ENCODE results near the gene IL23R.

IL23R gene

DNA sequence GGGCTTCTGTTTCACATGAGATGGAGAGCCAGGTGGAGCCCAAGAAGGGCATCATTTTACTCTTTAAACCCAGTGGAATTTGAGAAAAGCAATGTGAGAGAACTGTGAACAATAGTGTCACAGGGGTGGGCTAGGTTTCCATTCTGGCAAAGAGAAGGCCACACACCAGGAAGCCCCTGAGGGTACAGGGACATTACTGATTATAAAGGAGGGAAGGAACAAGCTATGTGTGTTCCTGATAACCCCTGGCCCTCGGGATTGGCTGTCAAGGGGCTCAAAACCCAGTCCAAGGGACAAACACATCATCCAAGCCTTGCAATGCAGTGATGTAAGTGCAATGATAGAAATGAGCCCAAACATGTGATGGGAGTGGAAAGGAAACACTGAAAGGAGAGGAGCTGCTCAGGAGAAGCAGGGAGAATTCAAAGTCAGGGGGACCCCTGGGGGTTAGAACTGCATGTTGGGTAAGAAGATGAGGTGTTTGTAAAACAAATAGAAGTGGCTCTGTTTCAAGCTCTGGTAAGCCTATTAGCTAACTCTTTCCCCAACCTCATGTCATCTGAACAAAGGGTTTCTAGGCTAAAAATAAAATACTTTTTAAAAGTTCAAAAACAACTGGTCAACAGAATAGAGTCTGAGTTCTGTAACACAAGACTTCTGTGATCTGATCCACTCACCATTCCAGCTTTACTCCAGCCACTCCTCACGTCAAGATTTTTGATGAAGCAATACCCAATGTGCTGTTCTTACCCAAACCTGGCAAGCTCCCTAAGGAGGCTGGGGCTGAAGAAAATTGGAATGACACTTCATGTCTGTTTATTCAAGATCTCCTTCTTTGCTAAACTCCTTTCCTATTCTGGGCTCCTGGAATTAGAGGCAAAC lies 90.3 kb downstream of the IL23R start:
- DNase-seq = no peak

DNA sequence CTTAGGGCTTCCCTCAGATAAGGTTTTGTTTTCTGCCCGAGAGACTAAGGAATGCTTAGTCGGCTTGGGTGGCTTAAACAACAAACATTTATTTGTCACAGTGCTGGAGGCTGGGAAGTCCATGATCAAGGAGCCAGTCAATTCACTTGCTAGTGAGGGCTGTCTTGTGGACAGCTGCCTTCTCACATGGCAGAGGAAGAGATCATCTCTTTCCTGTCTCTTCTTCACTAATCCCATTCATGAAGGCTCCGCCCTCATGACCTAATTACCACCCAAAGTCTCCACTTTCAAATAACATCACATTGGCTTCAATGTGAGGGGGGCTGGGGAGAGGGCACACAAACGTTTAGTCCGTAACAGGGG lies 90.9 kb downstream of the IL23R start:
- no peak for DNase-seq

DNA sequence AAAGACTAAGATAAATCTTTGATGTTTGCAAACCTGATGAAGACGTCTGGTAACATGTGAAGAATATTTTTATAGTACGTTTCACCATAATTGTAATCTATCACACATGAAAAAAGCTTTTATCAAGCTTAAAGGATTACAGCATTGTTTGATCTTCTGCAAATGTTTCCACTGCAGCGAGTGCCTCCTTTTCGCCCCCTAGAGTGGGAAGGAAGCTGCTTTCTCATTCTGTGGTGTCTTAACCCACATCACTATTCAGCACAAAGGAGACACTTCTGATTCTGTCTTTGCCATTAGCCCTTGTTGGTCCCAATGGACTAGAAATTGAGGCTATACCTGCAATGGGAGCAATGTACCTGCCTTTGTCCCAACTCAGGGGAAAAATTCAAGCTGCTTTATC lies 95.4 kb downstream of the IL23R start:
- no peak for DNase-seq

DNA sequence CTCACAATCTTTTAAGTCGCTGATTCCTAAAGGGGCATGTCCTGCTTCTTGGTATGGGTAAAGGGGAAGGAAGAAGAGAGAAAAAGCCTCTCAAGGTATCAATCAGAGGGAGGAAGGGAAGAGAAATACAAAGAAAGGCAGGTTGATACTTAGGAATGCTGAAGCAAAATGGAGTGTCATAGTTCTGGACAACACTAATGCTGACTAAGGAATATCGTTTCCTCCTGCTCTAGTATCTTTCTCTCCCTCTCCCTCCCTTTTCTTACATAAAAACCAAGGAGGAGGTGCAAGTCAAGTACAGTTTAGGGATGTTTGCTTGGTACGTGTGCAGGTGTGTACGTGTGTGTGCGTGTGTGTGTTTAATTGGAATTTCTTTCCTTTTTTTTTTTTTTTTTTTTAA lies 96.5 kb downstream of the IL23R start:
- DNase-seq = no peak

DNA sequence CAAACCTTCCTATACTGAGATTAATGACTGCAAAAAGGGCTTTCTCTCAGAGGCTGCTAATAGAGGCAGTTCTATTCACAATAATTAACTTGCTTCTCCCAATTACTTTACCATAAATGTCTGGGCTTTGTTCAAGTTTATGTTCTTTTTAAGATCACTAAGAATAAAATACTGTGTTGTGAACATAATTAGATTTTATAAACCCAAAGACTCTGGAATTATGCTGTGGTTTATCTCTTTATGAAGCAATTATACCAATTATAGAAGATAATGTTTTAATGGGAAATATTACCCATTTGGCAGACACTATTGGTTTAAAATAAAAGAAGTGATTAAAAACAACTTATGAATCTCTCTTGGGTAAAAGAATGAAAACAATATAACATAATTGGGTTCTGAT lies 97.9 kb downstream of the IL23R start:
- DNase-seq = no peak

DNA sequence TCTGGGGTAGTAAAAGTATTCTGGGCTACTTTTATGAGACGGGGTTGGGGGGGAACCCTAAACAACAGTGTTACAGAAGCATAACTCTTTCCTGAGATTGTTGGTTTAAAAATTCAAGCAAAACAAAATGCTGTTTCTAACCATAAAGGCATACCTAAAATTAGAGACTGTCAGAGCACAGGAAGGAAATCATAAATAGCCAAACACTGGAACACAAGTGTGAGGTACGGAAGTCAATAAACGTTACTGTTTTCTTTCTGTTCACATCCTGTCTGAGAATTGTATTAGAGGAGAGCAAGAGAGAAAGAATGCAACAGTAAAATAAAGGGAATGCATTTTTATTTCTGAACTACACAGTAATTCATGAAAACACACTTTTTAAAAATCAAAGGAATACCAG lies 98.6 kb downstream of the IL23R start:
- DNase-seq = no peak

DNA sequence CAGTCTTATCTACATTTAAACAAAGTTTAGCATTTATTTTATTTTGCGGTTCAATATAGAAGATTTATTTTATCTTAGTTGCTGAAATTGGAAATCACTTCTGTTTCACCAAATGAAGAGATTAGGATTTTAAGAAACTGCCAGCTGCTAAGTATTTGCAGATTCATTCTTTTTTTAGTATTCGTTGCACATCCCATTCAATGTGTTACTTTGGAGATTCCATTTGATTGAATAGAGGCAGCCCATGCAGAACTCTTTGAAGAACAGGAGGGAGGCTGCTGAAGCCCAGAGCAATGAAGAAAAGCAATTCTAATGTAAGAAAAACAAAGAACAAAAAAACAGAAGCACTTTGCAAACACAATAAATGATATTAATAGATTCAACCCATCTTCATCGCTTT lies 102.8 kb downstream of the IL23R start:
- DNase-seq = no peak

DNA sequence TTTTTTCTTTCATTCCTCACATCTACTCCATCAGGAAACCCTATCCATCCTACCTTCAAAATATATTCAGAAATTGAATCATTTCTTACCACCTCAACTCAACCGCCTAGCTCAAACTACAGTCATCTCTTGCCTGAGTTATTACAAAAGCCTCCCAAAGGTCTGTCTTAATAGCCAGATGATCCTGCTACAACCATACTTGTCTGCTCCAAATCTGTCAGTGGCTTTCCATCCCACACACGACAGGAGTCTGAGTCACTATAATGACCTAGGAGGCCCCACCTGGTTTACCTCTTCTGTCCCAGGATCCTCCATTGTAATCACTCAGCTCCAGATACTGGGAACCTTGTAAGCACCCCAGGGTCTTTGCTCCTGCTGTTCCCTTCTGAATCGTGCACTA lies 104.3 kb downstream of the IL23R start:
- no peak for DNase-seq

DNA sequence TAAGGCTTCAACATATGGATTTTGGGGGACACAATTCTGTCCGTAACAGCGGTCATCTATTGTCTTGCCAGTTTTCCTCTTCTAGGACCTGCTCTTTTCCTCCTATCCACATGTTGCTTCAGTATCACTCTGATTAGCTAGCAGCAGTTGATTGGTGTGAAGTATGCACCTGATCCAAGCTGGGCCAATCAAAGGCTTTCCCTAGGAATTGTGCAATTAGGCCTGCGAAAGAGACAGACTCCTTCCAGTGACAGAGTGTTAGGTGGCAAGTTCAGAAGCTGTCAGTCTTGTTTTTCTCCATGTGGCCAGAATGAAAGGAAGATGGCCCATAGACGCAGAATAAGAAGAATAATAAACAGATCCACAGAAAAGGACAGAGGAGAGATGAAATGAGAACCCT lies 107.3 kb downstream of the IL23R start:
- no peak for DNase-seq

DNA sequence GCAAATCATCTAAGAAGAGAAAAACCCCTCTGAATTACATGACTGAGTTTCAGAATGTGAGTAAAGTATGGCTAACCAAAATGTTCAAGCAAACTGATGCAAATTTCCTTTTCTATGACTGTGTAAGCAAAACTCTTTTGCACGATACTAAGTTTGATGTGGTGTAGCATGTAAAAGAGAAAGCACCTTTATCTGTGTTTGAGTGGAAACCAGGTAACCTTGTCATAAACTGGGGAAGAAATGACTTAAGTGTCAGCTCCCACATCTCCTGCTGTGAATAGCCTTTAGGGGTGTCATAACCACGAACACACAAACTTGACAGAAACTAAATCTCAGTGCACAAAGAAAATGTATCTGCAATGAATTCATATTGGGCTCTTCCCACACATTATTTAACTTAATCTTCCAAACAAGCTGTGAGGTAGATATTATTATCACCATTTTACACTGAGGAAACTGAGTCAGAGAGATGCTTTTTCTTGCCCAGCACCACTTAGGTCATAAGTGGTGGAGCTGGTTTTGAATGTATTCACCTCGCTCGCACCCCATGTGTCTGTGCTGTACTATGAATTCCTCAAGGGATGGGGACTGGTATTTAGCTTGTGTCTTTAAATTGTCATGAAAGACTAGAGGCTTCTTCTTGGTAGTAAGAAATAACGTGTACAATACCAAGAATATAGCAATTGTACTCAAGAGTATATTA lies 108.5 kb downstream of the IL23R start:
- no peak for DNase-seq

DNA sequence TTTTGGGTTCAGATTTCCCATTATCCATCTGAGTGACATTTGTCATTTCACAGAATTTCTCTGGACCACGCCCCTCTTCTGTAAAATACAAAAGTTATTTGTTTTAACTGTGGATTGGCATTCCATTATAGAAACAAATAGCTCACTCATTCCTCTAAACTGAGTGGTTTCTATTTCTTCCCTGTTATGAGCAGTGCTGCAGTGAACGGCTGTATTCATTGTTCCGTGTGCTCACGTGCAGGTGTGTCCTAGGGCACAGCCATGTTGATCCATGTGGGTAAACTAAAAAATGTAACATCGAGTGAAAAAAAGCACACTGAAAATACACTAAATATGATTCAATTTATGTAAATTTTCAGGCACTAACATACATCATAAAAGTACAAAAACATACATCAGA lies 114.4 kb downstream of the IL23R start:
- no peak for DNase-seq

DNA sequence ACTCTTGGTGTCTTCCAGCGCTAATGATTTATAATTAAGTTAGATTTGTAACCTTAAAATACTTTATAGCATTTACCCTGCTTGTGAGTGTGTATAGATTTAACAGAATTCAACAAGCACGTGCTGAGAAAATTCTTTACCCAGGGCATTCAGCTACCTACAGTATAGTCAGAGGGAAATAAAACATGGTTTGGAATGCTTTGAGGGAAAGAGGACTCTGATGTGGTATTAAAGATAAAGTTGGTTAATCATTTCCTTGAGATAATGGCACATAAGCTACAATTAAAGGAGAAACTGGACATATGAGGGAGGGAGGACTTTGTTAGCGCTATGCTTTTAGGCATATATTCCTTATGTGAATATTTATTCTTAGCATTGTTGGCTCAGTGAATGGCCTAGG lies 115.0 kb downstream of the IL23R start:
- DNase-seq = no peak

DNA sequence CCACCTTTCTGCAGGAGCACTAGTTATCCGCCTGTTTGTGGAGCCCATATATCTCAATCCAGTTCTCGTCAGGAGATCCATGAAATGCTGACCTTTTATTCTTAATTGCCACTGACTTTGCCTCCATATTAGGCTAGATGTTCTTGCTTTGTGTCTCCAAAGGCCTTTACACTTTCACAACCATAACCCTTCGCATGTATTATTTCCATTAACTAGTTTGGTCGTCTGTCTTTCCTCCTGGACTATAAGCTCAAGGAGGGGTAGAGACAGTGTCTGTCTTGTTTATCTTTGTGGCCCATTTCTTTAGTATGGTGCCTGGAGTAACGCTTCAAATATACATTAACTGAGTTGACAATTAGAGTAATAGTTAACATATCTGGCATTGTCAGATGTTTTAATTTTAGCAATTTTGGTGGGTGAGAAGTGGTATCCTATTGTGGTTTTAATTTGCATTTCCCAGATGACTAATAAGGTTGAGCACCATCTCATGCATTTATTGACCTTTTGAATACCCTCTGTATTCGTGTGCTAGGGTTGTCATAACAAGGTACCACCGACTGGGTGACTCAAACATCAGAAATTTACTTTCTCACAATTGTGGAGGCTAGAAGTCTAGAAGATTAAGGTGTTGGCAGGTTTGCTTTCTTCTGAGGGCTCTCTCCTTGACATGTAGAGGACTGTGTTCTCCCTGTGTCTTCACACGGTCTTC lies 119.7 kb downstream of the IL23R start:
- no peak for DNase-seq

DNA sequence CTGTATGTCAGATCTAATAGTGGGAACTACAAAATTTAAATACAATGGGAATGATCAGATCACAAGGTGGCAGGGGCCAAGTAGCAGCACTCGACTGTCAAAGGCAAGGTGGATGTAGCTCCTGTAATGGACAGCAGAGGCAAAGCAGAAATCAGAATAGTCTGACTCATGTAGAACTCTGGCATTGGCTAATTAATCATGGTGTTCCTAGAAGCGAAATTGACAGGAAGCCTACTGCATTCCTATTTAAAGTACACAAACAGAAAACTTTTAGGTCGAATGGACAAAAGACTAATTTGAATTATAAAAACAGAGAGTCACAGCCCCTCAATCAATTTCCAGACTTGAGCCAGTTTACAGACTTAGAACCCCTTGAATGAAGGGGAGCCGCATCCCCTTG lies 124.0 kb downstream of the IL23R start:
- no peak for DNase-seq

DNA sequence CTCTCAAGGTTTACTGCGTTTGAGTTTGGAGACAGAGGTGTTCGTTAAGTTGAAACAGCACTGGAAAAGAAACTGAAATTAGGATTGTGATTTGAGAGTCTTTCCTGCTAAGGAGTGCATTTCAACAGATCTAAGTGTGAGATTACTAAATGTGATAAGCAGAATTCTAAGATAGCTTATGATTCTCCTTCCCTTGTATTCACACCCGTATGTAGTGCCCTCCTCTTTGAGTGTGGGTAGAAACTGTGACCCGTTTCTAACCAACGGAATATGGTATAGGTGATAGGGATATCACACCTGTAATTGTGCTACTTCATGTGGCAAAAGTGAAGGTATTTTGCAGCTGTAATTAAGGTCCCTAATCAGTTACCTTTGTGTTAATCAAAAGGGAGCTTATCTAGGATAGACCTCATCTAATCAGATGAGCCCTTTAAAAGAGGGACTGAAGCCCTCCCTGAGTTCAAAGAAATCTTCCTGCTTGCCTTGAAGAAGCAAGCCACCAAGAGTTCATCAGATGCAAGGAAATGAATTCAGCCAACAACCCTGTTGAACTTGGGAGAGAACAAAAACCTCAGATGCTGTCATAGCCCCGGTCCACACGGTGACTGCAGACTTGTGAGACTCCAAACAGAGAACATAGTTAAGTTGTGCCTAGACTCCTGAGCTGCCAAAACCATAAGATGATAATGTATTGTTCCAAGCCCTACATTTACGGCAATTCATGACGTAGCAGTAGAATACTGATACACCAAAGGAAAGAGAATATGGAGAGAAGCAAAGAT lies 128.8 kb downstream of the IL23R start:
- no peak for DNase-seq

DNA sequence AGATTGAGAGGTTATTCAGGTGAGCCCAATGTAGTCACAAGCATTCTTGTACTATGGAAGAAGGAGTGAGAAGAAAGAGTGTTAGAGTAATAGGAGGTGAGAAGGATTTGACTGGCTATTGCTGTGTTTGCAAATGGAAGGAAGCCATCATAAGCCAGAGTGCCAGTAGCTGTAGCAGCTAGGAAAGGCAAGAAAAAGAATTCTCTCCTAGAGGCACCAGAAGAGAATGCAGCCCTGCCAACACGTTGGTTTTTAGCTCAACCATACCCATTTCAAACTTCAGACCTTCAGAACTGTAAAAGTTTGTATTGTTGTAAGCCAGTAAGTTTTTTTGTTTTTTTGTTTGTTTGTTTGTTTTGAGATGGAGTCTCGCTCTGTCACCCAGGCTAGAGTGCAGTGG lies 132.5 kb downstream of the IL23R start:
- DNase-seq = no peak

DNA sequence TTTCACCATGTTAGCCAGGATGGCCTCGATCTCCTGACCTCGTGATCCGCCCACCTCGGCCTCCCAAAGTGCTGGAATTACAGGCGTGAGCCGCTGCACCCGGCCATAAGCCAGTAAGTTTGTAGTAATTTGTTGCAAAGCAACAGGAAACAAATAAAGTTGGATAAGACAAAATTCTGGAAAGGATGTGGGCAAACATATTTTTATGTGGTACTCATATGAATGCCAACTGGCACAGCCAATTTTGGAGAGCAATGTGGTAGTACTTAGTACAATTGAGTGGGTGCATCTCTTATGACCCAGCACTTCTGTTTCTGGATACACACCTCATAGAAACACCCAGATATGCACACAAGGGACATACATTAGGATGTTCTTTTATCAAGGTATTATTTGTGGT lies 133.0 kb downstream of the IL23R start:
- DNase-seq = no peak

DNA sequence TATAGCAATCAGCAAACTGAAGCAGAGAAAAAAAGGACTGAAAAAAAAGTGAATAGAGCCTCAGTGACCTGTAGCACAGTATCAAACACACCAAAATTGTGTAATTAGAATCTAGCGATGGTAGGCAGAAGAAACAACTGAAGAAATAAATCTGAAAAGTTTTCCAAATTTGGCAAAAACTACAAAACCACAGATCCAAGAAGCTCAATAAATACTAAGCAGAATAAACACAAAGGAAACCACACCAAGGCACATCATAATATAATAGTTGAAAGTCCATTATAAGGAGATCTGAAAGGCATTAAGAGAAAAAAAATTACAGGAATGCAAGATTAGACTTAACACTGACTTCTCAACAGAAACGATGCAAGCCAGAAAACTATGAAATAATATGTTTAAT lies 134.3 kb downstream of the IL23R start:
- no peak for DNase-seq

DNA sequence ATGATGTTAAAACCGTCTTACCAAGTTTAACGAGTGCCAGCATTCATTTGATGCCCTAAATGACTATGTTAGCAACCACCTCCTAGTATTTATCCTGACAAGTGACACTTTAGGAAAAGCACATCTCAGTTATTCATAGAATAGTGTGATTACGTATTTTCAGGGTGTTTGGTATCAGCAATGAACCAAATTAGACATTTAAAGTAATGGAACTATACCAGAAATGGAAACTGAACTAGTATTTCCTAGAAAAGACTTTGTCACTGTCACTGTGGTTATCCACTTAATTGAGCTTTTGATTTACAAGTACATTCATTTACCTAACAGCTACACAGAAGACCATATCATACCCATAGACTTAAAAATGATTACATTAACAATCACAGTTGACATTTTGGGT lies 137.8 kb downstream of the IL23R start:
- no peak for DNase-seq

DNA sequence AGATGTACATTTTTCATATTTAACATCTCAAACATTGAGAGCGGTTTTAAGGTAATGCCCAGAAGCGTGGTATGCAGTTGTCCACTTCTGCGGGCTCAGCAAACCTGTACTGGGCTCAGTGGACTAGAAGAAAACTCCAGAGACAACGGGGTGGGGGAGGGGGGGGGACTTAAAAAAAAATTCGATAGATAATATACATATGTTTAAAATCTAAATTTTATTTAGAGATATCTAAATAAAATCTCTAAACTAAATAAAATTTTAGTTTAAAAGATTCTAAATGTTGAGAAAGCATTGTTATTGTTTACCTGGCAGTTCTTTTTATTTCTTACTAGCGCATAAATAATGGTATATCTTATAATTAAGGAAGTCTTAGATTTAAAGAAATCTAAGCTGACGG lies 140.3 kb downstream of the IL23R start:
- DNase-seq = no peak

DNA sequence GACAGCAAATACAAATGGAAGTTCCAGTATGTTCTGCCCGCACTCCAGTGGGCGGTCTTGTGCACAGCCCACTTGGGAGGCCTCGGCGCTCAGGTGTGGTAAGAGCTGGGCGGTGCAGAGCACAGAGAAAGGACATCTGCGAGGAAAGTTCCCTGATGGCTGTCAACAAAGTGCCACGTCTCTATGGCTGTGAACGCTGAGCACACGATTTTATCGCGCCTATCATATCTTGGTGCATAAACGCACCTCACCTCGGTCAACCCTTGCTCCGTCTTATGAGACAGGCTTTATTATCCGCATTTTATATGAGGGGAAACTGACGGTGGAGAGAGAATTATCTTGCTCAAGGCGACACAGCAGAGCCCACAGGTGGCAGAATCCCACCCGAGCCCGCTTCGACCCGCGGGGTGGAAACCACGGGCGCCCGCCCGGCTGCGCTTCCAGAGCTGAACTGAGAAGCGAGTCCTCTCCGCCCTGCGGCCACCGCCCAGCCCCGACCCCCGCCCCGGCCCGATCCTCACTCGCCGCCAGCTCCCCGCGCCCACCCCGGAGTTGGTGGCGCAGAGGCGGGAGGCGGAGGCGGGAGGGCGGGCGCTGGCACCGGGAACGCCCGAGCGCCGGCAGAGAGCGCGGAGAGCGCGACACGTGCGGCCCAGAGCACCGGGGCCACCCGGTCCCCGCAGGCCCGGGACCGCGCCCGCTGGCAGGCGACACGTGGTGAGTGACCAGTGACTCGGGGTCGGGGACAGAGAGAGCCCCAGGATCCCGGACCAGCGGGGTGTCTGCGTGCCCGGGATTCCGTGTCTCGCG lies 141.2 kb downstream of the IL23R start, which contains the start of gene IL12RB2:
Gene IL12RB2, plus strand, starts transcription at position 623 of the 810 bp plus-strand sequence. CDS start 12,496 bp downstream, outside the sequence.
- peak; percentile 8 for DNase-seq

DNA sequence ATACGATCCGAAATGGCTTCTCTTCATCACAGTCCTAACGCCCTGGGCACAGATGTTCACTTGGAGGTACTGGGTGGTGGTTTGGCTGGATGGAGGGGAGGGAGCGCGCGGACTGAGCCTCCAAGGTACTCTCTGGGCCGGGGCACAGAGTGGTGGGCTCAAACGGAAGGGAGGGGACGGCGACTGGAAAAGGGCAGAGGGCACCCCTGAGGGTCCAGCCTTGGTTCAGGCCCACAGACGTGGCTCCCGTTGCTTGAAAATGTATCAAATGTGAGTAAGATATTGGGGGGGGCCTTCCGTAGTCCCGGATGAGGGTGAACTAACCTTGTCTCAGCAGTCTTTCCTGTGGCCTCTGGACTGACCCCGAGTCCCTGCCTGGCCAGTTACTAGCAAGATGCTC lies 141.9 kb downstream of the IL23R start:
- DNase-seq = no peak
